HAP-1 (cell line): ENCODE results near the gene RNF5.
A peak's percentile ranks its signal among the peaks of the same experiment; 100 is the strongest.

Source experiments
- DNase-seq, 2 experiments: peaks; one replicate each; pipeline ENCODE4 v3.0.0-alpha.2; 2016 to 2020; ENCODE audit warnings: low spot score in 2 of 2
- H3K27me3 ChIP-seq: fragments of 250-450 bp; sonication (Bioruptor Pico); 2 replicates; pipeline ENCODE4 v1.5.1; 2020; ENCODE audit warnings: low read depth, mild to moderate bottlenecking, moderate library complexity
- H3K36me3 ChIP-seq: fragments of 250-450 bp; sonication (Bioruptor Pico); replicated peaks from 2 replicates; pipeline ENCODE4 v1.5.1; 2020; ENCODE audit warnings: mild to moderate bottlenecking
- H3K4me1 ChIP-seq: fragments of 250-450 bp; sonication (Bioruptor Pico); 2 replicates; pipeline ENCODE4 v1.5.1; 2020; ENCODE audit warnings: mild to moderate bottlenecking
- H3K4me3 ChIP-seq: fragments of 250-450 bp; sonication (Bioruptor Pico); 2 replicates; pipeline ENCODE4 v1.5.1; 2020; ENCODE audit warnings: mild to moderate bottlenecking, moderate library complexity
- H3K9me3 ChIP-seq: fragments of 250-450 bp; sonication (Bioruptor Pico); 2 replicates; pipeline ENCODE4 v1.5.1; 2020; ENCODE audit warnings: mild to moderate bottlenecking, moderate library complexity
- in situ Hi-C: fragments of 300-500 bp; cut with MboI; formaldehyde crosslinking; loops from 3 replicates; pipeline ENCODE4 v1.14.3; 2020; ENCODE audit warnings: low sequenced_read_pairs, inconsistent platforms, mixed read lengths

RNF5 gene

DNA sequence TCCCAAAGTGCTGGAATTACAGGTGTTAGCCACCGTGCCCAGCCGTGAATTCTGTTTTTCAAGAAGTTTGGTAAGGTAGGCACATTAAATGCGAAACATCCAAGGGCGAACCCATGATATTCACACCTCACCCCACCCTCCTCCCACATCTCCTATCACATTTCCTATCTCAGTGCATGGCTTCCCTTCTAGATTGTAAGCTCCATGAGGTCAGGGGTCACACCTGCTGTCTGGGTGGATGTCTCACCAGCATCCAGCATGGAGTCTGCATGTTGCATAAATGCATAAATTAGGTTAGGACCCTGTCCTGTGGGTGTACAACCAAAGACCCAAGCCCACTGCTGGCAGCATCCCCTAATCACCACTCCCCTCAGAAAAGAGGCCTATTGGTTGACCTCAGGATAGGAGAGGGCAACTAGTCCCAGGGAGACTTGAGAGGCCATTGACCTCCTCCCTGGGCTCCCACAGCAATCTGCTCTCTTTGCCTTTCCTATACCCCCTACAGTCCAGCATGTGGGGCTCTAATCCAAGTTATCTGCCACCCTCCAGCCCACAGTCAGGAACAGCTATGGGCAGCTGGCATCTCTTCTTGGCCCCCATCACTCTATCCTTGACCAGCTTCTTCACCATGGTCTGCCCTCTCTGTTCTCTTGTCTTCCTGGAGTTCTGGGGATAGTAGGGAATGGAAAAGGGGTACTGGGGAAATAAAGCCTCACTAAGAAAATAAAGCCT, 30.6 kb upstream of the RNF5 start:
- no peaks in the 10 kb centered on the region for H3K36me3 ChIP-seq
- peaks cover 3% of the 10 kb centered on the region; the same call in 1 of the 2 replicates for H3K27me3 ChIP-seq
- no peak overlapping the region for H3K4me3 ChIP-seq
- in situ Hi-C loops = no loop called here
- no peak for DNase-seq
- H3K4me1 ChIP-seq = peaks cover 3% of the 10 kb centered on the region; the same call in 1 of the 2 replicates
- no peaks in the 10 kb centered on the region for H3K9me3 ChIP-seq

DNA sequence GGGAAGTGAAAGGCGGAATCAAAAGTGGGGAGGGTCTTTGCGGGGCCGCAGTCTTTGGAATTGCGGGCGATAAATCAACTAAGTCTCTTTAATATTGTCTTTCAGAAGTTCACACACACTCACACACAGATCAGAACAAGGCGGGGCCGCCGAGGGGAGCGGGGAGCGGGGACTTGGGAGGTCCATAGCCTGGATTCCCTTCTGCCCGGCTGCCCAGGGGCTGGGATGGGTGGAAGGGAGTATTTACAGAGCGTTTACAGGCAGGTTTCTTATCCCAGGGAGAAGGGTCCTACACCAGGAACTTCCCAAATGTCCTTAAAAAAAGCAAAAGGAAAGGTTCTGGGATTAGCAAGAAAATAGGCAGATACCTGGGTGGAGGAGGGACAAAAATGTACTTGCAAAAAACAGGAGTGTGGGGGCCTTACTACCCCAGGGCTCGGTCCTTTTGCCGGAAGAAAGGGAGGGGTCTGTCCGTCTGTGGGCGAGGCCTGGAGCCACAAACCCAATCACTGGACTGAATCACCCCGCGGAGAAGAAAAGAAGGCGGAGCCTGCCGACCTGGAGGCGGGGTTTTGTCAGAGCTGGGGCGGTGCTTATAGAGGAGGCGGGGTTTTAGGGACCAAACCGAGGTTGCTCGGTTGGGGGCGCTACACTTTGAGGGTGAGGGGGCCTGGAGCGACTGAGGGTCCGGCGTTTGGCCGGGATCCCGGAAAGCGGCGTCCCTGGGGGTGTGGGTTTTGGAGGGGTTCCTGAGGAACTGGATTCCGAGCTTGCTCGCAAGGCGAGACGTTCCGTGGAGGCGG, 29.7 kb upstream of the RNF5 start:
- Histone ChIP-seq H3K36me3 (no peaks in the 10 kb centered on the region), H3K27me3 (peaks cover 3% of the 10 kb centered on the region; the same call in 1 of the 2 replicates), H3K9me3 (no peaks in the 10 kb centered on the region), H3K4me3 (no peak overlapping the region), H3K4me1 (peaks cover 8% of the 10 kb centered on the region)
- DNase-seq = no peak
- in situ Hi-C loops = no loop called here

DNA sequence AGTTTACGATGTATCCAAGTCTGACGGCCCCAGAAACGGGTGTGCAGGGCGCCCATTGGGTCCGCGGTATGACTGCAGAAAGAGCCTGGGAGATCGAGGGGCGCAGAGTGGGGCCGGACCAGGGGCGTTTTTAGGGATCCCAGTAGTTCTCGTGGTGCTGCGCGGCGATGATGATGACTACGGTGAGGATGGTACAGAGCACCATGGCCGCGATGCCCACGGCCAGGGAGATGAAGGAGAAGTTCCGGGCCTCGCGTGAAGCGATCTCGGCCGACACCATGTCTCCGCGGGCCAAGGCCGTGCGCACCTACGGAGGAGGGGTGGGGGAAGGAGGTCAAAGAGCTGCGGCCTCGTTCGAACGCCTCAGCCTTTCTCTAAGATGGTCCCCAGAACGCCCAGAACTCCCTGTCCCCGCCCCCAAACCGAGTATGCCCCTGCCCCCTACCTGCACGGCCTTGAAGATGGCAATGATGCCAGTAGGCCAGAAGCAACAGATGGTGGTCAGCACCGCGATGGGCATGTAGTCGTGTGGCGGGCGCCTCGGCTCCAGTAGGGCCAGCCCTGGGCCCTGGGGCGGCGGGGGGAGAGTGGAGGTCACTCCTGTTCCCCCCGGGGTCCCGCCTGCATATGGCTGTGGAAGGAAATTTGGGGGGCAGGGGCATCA, 29.0 kb upstream of the RNF5 start:
- Histone ChIP-seq H3K36me3 (no peaks in the 10 kb centered on the region), H3K9me3 (no peaks in the 10 kb centered on the region), H3K4me1 (peaks cover 7% of the 10 kb centered on the region), H3K4me3 (no peak overlapping the region), H3K27me3 (peaks cover 3% of the 10 kb centered on the region; the same call in 1 of the 2 replicates)
- no peak for DNase-seq
- in situ Hi-C loops = no loop called here

DNA sequence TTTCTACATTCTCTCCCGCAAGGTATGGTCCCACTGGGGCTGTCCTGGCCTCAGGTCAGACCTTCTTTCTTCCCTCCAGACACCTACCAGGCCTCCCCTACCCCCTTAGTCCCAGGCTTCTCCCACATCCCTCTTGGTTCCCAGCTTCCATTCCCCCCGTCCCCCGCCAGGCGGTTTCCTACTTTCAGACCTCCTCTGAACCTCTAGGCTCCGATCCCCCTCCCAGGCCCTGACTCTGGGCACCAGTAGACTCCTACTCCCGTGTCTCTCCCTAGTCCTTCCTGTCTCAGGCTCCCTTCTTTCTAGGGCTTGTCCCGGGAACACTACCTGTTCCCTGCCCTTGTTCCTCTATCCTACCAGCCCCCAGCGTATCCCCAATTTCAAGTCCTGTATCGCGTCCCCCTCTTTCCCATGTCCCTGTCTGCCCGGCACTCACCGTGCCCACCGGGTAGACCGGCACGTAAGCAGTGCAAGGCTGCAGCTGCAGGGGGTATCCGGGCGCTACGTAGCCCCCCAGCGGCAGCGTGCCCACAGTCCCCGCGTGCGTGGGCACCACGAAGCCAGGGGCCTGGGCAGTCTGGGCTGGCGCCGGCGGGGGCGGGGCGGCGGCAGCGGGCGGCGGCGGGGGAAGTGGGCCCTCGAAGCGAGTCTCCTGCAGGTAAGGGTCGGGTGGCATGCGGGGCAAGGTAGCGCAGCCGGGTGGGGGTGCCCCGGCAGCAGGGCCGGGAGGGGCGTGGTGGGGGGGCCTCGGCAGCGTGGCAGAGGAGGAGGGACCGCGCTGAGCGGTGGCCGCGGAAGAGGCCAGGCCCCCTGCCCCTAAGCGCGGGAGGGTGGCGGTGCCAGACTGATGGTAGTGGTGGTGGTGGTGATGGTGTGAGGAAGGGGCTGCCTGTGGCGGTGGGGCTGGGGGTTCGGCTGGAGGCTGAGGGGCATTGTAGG, 28.0 kb upstream of the RNF5 start:
- no peak for DNase-seq
- no peak overlapping the region for H3K4me3 ChIP-seq
- H3K4me1 ChIP-seq = peaks cover 9% of the 10 kb centered on the region
- no peaks in the 10 kb centered on the region for H3K9me3 ChIP-seq
- in situ Hi-C loops = no loop called here
- H3K36me3 ChIP-seq = no peaks in the 10 kb centered on the region; the same call in 1 of the 2 replicates
- H3K27me3 ChIP-seq = peaks cover 3% of the 10 kb centered on the region; the same call in 1 of the 2 replicates

DNA sequence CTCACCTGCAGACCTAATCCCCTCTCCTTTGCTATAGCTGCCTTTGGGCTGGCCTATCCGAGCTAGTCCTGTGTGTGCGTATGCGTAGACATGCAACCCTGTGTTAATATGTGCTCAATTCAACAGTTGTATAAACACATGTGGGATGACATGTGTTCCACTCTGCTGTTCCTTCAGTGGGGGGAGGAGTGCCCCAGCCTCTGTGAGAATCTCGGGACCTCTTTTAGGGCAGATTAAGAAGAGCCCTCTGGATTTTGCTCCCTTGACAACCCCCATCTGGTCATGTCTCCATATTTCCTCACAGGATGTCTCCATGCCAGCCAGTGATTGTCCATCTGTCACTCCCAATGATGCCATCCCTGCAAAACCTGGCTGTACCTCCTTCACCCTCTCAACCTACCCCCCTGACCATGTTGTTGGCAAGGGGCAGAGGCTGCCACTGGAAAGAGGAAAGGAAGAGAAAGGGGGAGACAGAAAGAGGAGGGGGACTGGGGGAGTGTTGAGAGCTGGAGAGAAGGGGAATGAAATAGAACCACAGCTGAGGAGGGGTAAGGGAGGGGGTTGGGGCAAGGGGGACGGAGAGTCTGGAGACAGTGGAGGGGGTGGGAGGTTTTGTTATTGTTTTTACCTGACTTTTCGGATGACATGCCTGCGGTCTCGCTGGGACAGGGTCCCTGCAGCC, 26.9 kb upstream of the RNF5 start:
- in situ Hi-C loops = no loop called here
- no peaks in the 10 kb centered on the region for H3K9me3 ChIP-seq
- peaks cover 9% of the 10 kb centered on the region for H3K4me1 ChIP-seq
- H3K36me3 ChIP-seq = peaks cover 5% of the 10 kb centered on the region; the same call in 1 of the 2 replicates
- H3K27me3 ChIP-seq = peaks cover under 1% of the 10 kb centered on the region; the same call in 1 of the 2 replicates
- no peak overlapping the region for H3K4me3 ChIP-seq
- no peak for DNase-seq

DNA sequence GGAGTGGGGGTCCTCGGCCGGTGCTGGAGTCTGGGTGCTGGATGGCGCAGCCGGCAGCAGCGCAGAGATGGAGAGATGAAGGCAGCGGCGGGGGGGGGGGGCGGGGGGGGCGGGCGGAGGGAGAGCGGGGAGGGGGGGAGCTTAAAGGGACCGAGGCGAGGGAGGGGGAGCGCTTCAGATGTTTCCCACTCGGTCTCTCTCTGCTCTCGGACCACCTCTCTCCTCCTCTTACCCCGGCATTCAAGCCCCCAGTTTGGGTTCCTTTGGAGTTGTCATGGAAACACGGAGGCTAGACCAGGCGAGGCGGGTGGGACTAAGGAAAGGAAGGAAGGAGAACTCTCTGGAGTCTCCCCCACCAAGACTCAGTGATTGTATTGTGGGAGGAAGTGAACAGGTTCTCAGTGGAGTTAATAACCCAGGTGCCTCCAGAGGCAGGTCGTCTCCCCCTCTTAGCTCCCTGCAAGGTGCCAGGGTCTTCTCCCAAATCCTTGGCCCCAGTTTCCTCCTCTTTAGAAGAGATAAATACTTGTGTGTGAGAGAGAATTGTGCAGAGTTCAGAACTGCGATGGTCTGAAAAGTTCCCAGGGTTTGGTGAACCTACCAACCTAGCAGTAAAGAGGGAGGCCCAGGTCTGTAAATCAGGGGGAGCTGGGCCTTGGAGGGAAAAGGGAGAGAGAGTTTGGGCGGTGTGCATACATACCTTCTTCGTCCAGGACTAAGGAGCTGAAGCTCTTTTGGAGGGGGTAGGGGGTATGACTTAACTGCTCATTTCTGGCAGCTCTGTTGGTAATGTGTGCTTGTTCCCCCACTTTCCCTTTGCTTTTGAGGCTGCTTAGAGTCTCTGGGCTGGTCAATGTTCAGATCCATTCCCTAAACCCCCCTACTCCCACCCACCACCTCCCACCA, 26.1 kb upstream of the RNF5 start, which contains the start of gene PRRT1:
Gene PRRT1, minus strand, starts transcription at position 77 of the 906 bp plus-strand sequence. CDS start 112 bp downstream, outside the sequence.
- in situ Hi-C loops = no loop called here
- Histone ChIP-seq H3K36me3 (peaks cover 13% of the 10 kb centered on the region), H3K4me3 (no peak within 1 kb of the TSS), H3K4me1 (peaks cover 9% of the 10 kb centered on the region), H3K27me3 (no peaks in the 10 kb centered on the region), H3K9me3 (no peaks in the 10 kb centered on the region)
- no peak for DNase-seq

DNA sequence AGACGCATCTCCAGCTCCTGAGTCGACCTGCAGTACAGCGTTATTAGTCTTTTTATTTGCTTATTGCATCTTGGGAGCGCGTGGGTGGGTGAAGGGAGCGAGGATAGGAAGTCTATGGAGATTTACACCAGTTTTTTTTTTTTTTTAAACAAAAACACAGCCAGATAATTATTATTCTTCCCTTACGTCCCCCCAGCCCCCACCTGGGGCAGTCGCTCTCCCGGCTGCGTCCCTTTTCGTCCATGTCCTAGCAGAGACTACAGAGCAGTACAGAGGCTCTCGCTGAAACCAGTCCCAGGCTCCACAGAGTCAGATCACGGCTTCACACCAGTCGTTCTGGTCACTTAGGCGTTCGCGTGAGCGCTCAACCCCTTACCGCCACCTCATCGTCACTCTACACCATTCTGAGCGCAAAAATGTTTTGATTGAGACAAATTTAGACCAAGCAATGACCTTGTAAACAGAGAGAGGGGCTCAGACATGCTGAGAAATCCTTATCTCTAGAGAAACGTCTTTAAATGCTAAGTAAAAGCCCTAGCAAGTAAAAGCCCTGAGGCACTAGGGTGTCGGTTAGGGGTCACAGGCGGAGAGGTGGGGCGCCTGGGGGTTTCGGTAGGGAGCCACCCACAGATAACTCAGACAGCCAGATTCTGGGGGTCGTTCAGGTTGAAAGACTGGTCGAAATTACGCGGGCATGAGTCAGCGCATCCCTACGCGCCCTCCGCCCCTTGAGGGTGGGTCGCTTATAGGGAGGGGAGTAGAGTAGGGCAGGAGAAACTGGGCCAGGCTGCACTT, 25.2 kb upstream of the RNF5 start:
- no peak for DNase-seq

DNA sequence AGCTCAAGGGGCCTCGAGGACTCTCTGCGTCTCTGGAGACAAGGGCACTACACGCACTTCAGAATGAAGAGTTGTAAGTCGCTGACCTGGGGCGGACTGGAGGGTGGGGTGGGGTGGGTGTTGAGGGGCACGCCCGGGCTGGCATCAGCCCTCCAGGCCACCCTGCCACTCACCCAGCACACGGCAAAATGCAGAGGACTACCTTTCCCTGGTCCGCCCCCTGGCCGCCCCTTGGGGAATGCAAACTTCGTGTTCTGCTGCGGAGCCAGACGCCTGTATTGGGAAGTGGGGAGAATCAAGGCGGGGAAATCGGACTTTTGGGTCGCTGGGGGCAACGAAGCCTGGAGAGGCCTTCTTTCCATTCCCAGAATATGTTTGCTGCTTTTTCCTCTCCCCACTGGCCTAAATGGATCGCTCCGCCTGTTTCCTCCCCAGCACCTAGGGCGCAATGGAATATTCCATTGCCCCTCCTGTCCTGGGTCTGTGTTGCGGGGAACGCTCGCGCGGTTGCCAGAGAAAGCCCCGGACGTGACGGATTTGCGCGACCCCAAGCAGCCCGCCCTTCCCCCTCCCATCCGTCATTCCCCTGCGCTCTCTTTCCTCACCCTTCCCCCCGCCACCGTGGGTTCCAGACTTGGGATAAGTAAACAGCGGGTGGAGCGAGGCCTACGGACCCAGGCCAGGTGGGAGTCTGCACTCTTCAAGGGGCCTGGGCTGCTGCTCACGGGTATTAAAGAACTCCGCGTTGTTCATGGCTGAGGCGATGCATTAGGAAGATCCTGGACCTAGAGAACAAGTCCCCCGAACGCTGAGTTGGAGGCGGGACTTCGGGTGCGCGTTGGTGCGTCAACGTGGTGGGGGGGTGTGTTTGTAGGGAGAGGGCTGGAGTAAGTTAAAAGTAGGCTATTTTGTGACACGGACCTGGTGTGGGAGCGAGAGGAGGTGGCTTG, 24.4 kb upstream of the RNF5 start, which contains the start of gene PPT2:
Gene PPT2, plus strand, starts transcription at position 578 of the 950 bp plus-strand sequence. CDS start 454 bp downstream, outside the sequence.
- in situ Hi-C loops = no loop called here
- Histone ChIP-seq H3K4me3 (peak within 1 kb of the TSS; percentile 87), H3K4me1 (peaks cover 9% of the 10 kb centered on the region), H3K9me3 (no peaks in the 10 kb centered on the region), H3K36me3 (peaks cover 30% of the 10 kb centered on the region), H3K27me3 (no peaks in the 10 kb centered on the region)
- DNase-seq = peak; percentile 87 to 94

More for the DNA sequence above, 25.2 kb upstream of the RNF5 start:
- in situ Hi-C loops = no loop called here
- no peaks in the 10 kb centered on the region for H3K27me3 ChIP-seq
- peak overlapping the region; percentile 87 for H3K4me3 ChIP-seq
- no peaks in the 10 kb centered on the region for H3K9me3 ChIP-seq
- peaks cover 9% of the 10 kb centered on the region for H3K4me1 ChIP-seq
- peaks cover 22% of the 10 kb centered on the region for H3K36me3 ChIP-seq

DNA sequence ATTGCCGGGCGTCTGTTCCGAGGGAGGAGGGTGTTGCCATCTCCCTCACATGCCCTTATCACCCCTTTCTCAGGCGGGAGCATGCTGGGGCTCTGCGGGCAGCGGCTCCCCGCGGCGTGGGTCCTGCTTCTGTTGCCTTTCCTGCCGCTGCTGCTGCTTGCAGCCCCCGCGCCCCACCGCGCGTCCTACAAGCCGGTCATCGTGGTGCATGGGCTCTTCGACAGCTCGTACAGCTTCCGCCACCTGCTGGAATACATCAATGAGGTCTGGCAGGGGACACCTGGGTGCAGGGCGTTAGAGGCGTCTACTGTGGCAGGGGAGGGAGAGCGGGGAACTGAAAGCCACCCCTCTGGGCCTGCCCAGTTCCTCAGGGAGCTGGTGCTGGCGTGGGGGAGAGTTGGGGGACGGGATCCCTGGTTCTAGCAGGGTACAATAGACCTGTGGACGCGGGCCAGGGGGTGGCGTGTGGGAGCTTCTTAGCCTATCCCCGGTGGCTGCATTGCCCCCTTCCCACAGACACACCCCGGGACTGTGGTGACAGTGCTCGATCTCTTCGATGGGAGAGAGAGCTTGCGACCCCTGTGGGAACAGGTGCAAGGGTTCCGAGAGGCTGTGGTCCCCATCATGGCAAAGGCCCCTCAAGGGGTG, 23.6 kb upstream of the RNF5 start:
- DNase-seq = peak; percentile 61 to 79
- in situ Hi-C loops = no loop called here

DNA sequence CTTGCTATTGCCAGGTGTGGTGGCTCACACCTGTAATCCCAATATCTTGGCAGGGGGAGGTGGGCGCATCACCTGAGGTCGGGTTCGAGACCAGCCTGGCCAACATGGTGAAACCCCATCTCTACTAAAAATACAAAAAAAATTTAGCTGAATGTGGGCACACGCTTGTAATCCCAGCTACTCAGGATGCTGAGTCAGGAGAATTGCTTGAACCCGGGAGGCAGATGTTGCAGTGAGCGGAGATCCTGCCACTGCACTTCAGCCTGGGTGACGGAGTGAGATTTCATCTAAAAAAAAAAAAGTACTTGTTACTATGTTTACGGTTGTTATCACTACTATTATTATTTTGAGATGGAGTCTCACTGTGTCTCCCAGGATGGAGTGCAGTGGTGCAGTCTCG, 21.3 kb upstream of the RNF5 start:
- no peak for DNase-seq
- no peak overlapping the region for H3K4me3 ChIP-seq
- in situ Hi-C loops = no loop called here
- no peaks in the 10 kb centered on the region for H3K27me3 ChIP-seq
- H3K36me3 ChIP-seq = peaks cover 33% of the 10 kb centered on the region
- H3K4me1 ChIP-seq = peaks cover 9% of the 10 kb centered on the region
- no peaks in the 10 kb centered on the region for H3K9me3 ChIP-seq

More for the DNA sequence above, 23.6 kb upstream of the RNF5 start:
- Histone ChIP-seq H3K4me1 (peaks cover 9% of the 10 kb centered on the region), H3K4me3 (peak overlapping the region; percentile 87), H3K9me3 (no peaks in the 10 kb centered on the region), H3K36me3 (peaks cover 33% of the 10 kb centered on the region), H3K27me3 (no peaks in the 10 kb centered on the region)
